Measurements from ENCODE around the gene MFSD12. TPM values are rescaled to one million over a fixed set of nuclear protein-coding genes. Genes with fewer than 3 reads are reported as not detected.

Gene MFSD12
- total and polyA plus RNA-seq, 2 of the 8 experiments (the other 6 are each of a cell fraction or from before 2014, with no cell fraction given): 59.6 to 71.3 TPM

DNA sequence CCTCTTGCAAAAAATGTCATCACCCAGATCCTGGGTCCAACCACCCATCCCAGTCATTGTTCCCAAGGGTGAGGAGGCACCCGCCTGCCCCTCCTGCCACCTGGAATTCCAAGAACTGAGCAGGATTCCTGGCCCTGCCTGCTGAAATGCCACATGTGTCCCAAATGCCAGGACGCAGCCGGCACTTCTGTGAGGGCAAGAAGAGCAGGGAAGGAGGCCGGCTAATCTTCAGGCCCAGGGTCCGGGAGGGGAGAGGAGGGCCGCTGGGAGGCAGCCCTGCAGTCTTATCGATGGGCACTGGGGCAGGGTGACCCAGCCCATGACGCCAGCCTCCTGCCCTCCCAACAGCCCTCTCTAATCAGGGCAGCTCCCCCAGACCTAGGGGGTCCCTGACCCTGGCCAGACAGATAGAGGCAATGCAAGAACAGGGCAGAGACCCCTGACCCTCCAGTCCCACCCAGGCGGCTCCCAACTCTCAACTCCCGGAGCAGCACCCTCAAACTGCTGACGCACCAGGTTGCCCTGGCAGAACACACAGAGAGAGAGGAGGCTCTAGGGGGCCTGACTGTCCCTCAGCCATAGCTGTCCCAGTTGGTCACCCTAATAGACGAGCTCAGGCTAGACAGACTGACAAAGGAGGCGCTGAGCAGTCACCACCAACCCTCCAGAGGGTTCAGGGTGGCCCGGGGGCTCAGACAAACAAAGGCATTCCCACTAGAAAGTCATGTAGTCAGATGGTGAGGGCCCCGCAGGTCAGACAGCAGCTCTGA is 1.5 kb downstream of the MFSD12 start (continued):
- TF ChIP-seq RXRA (IDR thresholded peaks at IDR 0.05; ENCODE audit: insufficient read depth, low read depth, low read length) (no peak), TAF7 (optimal IDR thresholded peaks at IDR 0.05; ENCODE audit: borderline replicate concordance, low read depth, low read length) (no peak), ASH2L (IDR thresholded peaks at IDR 0.05; ENCODE audit: low read length) (no peak), SUZ12 (IDR thresholded peaks at IDR 0.05; ENCODE audit: low read length) (no peak), CTBP2 (IDR thresholded peaks at IDR 0.05; ENCODE audit: borderline replicate concordance, insufficient read depth, insufficient read length, low read length) (no peak)

All from H1 (cell line).